ENCODE measurements around the gene STK33.

The STK33 gene

GRCh38 chr11:8382436-8383053 lies 211.5 kb downstream of the STK33 start:
- H3K4me1 ChIP-seq (ENCODE audit: insufficient read depth, low read length): no peaks in the 10 kb centered on the region
- H3K9ac ChIP-seq (ENCODE audit: low read depth, low read length): no peak overlapping the region
- H3K9me3 ChIP-seq (ENCODE audit: insufficient read depth, low read length, severe bottlenecking): no peaks in the 10 kb centered on the region
- H3K4me2 ChIP-seq (ENCODE audit: insufficient read depth, low read length): no peak overlapping the region
- ATAC-seq (ENCODE audit: insufficient read depth, low read depth): no peak
- no peak overlapping the region for H2AFZ ChIP-seq (ENCODE audit: low read depth, low read length)
- no peak overlapping the region for H3K27ac ChIP-seq (ENCODE audit: low read length)
- H3K4me3 ChIP-seq (ENCODE audit: low read depth in 1 of 2, low read length in 2 of 2): no peak overlapping the region
- H3K36me3 ChIP-seq (ENCODE audit: insufficient read depth, low read length): no peaks in the 10 kb centered on the region
- H3K79me2 ChIP-seq (ENCODE audit: insufficient read depth, low read length): no peaks in the 10 kb centered on the region
- no peaks in the 10 kb centered on the region for H4K20me1 ChIP-seq (ENCODE audit: insufficient read depth, low read length)
- no peaks in the 10 kb centered on the region for H3K27me3 ChIP-seq (ENCODE audit: insufficient read depth, low read length, poor library complexity)
- TF ChIP-seq CTCF (IDR thresholded peaks at IDR 0.05; ENCODE audit: borderline replicate concordance, extremely low read depth, low read length, poor library complexity, severe bottlenecking): no peak
- no peak for TF ChIP-seq EZH2 (IDR thresholded peaks at IDR 0.05; ENCODE audit: borderline replicate concordance, low read depth, low read length, severe bottlenecking)
- DNase-seq: no peak

GRCh38 chr11:8381871-8382396 lies 212.1 kb downstream of the STK33 start:
- no peak for TF ChIP-seq EZH2 (IDR thresholded peaks at IDR 0.05; ENCODE audit: borderline replicate concordance, low read depth, low read length, severe bottlenecking)
- TF ChIP-seq CTCF (IDR thresholded peaks at IDR 0.05; ENCODE audit: borderline replicate concordance, extremely low read depth, low read length, poor library complexity, severe bottlenecking): no peak
- Histone ChIP-seq H3K4me2 (ENCODE audit: insufficient read depth, low read length) (no peak overlapping the region), H3K27ac (ENCODE audit: low read length) (no peak overlapping the region), H3K9me3 (ENCODE audit: insufficient read depth, low read length, severe bottlenecking) (no peaks in the 10 kb centered on the region), H3K79me2 (ENCODE audit: insufficient read depth, low read length) (no peaks in the 10 kb centered on the region), H3K36me3 (ENCODE audit: insufficient read depth, low read length) (no peaks in the 10 kb centered on the region), H3K9ac (ENCODE audit: low read depth, low read length) (no peak overlapping the region), H4K20me1 (ENCODE audit: insufficient read depth, low read length) (no peaks in the 10 kb centered on the region), H3K27me3 (ENCODE audit: insufficient read depth, low read length, poor library complexity) (no peaks in the 10 kb centered on the region), H3K4me3 (ENCODE audit: low read depth in 1 of 2, low read length in 2 of 2) (no peak overlapping the region), H3K4me1 (ENCODE audit: insufficient read depth, low read length) (no peaks in the 10 kb centered on the region), H2AFZ (ENCODE audit: low read depth, low read length) (no peak overlapping the region)
- ATAC-seq (ENCODE audit: insufficient read depth, low read depth): no peak
- DNase-seq: no peak

DNA sequence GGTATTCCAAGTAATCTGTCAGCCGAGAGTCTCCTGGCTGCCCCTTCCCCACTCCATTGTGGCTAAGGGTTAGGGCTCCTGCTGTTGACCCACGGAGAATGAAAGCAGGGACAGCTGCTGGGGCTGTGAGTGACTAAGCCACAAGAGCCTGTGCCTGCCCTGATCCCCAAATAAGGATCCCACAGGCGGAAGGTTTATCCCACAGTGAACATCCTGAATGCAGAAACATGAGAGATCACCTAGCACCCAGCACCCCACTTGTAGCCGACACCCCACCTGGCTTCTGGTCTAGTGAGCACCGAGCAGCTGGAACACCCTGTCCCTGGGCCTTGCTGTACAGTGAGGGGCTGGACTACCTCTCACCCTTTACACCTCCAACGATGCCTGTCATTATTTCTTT lies 212.7 kb downstream of the STK33 start:
- H2AFZ ChIP-seq (ENCODE audit: low read depth, low read length): no peak overlapping the region
- H3K27ac ChIP-seq (ENCODE audit: low read length): no peak overlapping the region
- no peaks in the 10 kb centered on the region for H3K36me3 ChIP-seq (ENCODE audit: insufficient read depth, low read length)
- no peaks in the 10 kb centered on the region for H3K79me2 ChIP-seq (ENCODE audit: insufficient read depth, low read length)
- no peaks in the 10 kb centered on the region for H3K27me3 ChIP-seq (ENCODE audit: insufficient read depth, low read length, poor library complexity)
- H3K9ac ChIP-seq (ENCODE audit: low read depth, low read length): no peak overlapping the region
- DNase-seq: no peak
- no peaks in the 10 kb centered on the region for H3K9me3 ChIP-seq (ENCODE audit: insufficient read depth, low read length, severe bottlenecking)
- H3K4me3 ChIP-seq (ENCODE audit: low read depth in 1 of 2, low read length in 2 of 2): no peak overlapping the region
- no peaks in the 10 kb centered on the region for H4K20me1 ChIP-seq (ENCODE audit: insufficient read depth, low read length)
- no peak overlapping the region for H3K4me2 ChIP-seq (ENCODE audit: insufficient read depth, low read length)
- no peak for ATAC-seq (ENCODE audit: insufficient read depth, low read depth)
- no peak for TF ChIP-seq EZH2 (IDR thresholded peaks at IDR 0.05; ENCODE audit: borderline replicate concordance, low read depth, low read length, severe bottlenecking)
- no peak for TF ChIP-seq CTCF (IDR thresholded peaks at IDR 0.05; ENCODE audit: borderline replicate concordance, extremely low read depth, low read length, poor library complexity, severe bottlenecking)
- no peaks in the 10 kb centered on the region for H3K4me1 ChIP-seq (ENCODE audit: insufficient read depth, low read length)
